Stimulated activated CD4-positive, alpha-beta T cell treated with anti-CD3 and anti-CD28 coated beads, Interleukin-12 subunit alpha, Interleukin-12 subunit beta, amount 100 ng/mL, for 24 hours (primary cell): ENCODE measurements around the gene NFKBIZ.

ENCODE experiments used
- DNase-seq, 2 experiments: peaks; one replicate each; pipeline ENCODE4 v3.0.0-alpha.2; 2020; ENCODE audit warnings: low read depth in 2 of 2

Gene NFKBIZ

GRCh38 chr3:101848754-101849713 lies at the start of gene NFKBIZ:
TSS of gene NFKBIZ (plus strand) at chr3:101849514. CDS start at chr3:101849629, 115 bp downstream.
- DNase-seq = peak; percentile 79 to 94

- DNase-seq = no peak
Observed at GRCh38 chr3:101801174-101801573, 48.1 kb upstream of the NFKBIZ start.

DNA sequence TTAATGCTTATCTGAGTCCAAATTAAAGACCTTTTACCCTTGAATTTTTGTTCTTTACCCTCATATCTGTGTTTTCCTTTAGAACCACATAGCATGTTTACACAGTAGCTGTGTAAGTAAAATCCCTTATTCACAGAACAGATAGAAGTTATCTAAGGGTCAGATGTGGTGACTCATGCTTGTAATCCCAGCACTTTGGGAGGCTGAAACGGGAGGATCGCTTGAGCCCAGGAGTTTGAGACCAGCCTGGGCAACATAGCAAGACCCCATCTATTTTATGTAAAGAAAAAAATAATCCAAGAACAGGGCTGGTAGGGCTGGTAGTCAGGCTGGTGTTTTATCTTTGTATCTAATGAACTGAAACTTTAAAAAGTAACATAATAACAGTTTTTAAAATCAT lies 47.1 kb upstream of the NFKBIZ start:
- DNase-seq = no peak

GRCh38 chr3:101803173-101803782 lies 46.0 kb upstream of the NFKBIZ start:
- peak in 1 of 2 experiments; percentile 17 for DNase-seq

- DNase-seq = no peak
Observed at GRCh38 chr3:101803939-101804338, 45.4 kb upstream of the NFKBIZ start.

DNA sequence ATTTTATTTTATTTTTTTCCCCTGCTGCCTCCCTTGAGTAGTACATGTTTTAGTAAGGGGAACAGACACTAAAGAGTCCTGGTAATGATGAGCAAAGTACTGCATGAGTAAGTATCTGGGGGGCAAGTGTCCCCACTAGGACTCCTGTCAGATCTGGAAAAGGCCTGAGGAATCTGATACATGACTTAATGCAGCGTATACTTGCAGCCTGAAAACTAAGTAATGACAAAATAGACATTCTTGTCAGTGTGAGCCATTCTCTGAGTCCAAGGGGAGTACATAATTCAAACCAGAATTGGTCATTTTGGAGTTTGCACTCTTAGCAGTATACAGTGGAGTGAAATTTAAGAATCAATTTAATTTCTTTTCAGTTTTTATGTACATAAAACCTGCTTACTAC lies 42.8 kb upstream of the NFKBIZ start:
- no peak for DNase-seq

- no peak for DNase-seq
Observed at GRCh38 chr3:101807888-101808287, 41.4 kb upstream of the NFKBIZ start.

DNA sequence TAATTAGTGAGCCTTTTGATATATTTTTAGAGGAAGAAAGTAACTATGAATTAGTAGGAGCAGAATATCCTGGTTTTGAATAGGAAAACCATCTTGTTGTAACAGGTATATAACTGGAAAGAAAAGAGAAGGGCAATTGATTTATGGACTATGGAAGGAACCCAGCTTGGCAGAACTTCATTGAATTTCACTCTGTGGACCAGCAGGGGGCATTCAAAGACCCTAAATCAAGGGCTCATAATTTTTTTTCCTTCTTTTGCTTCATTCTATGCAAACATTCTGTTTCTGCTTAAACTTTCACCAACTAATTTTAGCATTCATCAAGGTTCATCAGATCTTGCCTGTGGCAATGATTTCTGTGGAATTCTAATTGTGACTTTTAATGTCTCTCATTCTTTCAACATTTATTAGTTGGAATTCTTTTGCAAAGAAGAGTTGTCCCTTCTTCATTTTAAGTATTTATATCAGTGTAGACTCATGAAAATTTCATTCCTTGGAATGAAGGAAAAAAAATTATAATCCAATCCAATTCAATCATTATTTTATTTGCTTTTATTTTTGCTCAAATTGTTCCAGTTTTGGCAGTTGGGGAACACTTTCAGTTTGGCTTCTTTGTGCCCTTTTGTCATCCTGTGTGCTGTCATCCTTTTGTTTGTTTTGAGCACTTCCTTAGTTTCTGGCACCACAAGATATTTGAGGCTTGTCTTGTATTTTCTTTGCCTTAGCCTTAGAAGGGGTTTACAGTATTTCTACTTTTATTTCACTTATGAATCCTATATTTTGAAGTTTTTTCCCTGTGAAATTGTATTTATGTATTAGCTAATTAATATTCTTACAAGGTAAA lies 39.9 kb upstream of the NFKBIZ start:
- DNase-seq = no peak

DNA sequence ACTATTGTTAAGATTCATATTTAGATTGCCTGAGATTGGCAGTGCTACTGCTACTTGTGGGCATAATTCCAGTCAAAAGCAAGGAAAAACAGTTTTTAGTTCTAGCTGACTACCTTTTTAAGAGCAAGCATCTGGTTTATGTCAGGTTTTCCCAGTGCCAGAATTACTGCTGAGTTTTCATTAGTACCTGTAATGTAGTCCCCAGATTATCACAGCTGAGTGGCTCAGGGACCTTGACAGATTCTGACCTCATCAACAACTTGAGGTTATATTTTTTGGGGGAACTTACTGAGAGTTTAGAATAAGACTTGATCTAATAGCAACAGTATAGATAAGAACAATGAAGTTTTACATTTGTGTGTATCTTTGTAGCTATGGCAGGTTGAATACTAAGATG lies 39.3 kb upstream of the NFKBIZ start:
- no peak for DNase-seq

GRCh38 chr3:101811875-101812274 lies 37.4 kb upstream of the NFKBIZ start:
- DNase-seq = no peak

GRCh38 chr3:101812895-101813294 lies 36.4 kb upstream of the NFKBIZ start:
- no peak for DNase-seq

- no peak for DNase-seq
Observed at GRCh38 chr3:101813817-101814440, 35.4 kb upstream of the NFKBIZ start.

DNA sequence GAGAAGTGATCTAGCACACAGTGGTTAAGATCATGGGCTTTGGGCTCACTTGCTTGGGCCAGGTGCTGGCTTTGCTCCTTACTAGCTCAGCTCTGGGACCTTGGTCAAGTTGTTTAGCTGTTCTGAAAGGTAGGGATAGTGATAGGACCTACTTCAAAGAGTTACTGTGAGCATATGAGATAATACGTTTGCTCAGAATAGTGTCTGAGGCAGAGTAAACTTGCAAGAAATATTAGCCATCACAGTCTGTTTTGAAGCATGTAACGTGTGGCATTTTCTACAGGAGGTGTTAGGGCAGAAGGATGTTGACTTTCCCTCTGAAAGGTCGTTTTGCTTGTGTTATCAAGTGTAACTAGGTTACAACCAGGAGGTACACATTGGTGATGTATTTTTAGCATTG lies 34.5 kb upstream of the NFKBIZ start:
- DNase-seq = no peak

DNA sequence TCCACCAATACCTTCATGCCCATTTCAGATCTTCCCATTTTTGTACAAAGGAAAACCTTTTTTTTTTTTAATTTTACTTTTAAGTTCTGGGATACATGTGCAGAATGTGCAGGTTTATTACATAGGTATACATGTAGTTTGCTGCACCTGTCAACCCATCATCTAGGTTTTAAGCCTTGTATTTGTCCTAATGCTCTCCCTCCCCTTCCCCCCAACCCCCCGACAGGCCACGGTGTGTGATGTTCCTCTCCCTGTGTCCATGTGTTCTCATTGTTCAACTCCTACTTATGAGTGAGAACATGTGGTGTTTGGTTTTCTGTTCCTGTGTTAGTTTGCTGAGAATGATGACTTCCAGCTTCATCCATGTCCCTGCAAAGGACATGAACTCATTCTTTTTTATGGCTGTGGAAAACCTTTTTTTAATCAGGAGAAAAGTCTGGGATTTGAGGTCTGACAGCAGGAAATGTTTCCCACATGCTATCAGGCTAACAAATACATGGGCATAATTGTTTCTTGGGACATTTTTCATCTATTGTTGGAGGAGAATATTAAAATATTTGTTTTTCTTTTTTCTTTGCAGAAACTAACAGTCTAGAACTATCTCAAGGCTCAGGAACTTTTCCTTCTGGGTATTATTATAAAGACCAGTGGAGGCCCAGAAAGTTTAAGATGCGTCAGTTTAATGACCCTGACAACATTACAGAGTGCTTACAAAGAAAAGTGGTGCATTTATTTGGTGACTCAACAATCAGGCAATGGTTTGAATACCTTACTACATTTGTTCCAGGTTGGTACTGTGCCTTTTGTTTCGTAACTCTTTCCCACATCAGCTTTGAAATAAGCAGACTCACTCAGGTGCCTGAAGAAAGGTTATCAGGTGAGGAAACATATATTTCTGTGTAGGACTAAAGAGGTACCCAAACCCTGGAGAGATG lies 32.8 kb upstream of the NFKBIZ start:
- DNase-seq = no peak

DNA sequence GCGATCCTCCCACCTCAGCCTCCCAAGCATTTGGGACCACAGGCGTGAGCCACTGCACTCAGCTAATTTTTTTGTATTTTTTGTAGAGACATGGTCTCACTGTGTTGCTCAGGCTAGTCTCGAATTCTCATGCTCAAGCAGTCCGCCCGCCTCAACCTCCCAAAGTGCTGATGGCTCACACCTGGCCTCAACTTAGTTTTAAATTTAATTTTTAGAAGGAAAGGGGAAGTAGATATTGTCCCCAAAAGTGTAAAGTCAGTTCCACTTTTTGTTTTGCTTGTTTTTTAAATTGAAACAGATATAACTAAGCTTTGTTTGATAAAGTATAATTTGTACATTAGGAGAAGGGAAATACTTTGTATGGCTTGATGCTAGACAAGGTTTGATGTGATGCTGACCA lies 31.3 kb upstream of the NFKBIZ start:
- DNase-seq = no peak

GRCh38 chr3:101819649-101820206 lies 29.6 kb upstream of the NFKBIZ start:
- no peak for DNase-seq

DNA sequence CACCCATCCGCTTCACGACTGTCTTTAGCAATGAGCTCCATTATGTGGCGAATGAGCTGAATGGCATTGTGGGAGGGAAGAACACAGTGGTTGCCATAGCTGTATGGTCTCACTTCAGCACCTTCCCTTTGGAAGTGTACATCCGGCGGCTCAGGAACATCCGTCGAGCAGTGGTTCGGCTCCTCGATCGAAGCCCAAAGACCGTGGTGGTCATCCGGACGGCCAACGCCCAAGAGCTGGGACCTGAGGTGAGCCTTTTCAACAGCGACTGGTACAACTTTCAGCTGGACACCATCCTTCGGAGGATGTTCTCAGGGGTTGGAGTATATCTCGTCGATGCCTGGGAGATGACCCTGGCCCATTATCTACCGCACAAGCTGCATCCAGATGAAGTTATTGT lies 27.8 kb upstream of the NFKBIZ start:
- DNase-seq = no peak

- DNase-seq = no peak
Observed at GRCh38 chr3:101823525-101823924, 25.8 kb upstream of the NFKBIZ start.

DNA sequence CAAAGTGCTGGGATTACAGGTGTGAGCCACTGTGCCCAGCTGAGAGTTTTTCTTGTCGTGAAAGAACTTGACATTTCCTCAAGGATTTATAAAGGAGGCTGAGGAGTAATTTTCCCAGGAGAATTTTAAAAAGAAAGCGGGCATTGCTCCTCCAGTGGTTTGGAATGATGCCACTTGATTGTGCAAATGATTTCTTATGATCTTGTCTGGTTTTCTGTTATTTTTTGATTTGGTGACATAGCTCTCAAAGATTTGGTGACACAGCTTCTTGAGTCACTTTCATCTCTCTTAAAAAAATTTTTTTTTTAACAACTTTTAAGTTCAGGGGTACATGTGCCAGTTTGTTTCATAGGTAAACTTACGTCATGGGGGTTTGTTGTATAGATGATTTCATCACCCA lies 24.6 kb upstream of the NFKBIZ start:
- no peak for DNase-seq

GRCh38 chr3:101825904-101826445 lies 23.3 kb upstream of the NFKBIZ start:
- DNase-seq = no peak
